Upper lobe of left lung (tissue), 6 donors: ENCODE measurements around the gene PTPRD. TPM values are rescaled to one million over a fixed set of nuclear protein-coding genes. Genes with fewer than 3 reads are reported as not detected.
"Not testable (repeated sequence)": the region's sequence is repeated elsewhere in the genome, so short reads cannot be mapped to it uniquely, and the experiment has no call there.

Experiments
- ATAC-seq, 2 donors: fragments of 200-7000 bp; cut with Tn5 transposase; one replicate each; pipeline ENCODE4 v1.9.1; 2022; ENCODE audit warnings: mild to moderate bottlenecking in 2 of 2, moderate library complexity in 2 of 2; ENCODE audit not compliant: low FRiP score in 2 of 2
- DNase-seq, 2 donors: peaks; one replicate each; pipeline ENCODE4 v3.0.0-alpha.2; 2019 to 2020
- H3K27ac ChIP-seq, 4 donors: fragments of 200-600 bp; sonication (generic); one replicate each; pipeline ENCODE4 v1.5.1; 2016 to 2019
- H3K27me3 ChIP-seq, 4 donors: fragments of 200-600 bp; sonication (generic); one replicate each; pipeline ENCODE4 v1.5.1; 2017 to 2019
- H3K36me3 ChIP-seq, 4 donors: fragments of 200-600 bp; sonication (generic); one replicate each; pipeline ENCODE4 v1.5.1; 2016 to 2019
- H3K4me1 ChIP-seq, 4 donors: fragments of 200-600 bp; sonication (generic); one replicate each; pipeline ENCODE4 v1.5.1; 2018 to 2019
- H3K4me3 ChIP-seq, 4 donors: fragments of 200-600 bp; sonication (generic); one replicate each; pipeline ENCODE4 v1.5.1; 2017 to 2019; ENCODE audit warnings: mild to moderate bottlenecking in 2 of 4, moderate library complexity in 1 of 4
- H3K9me3 ChIP-seq, 4 donors: fragments of 200-600 bp; sonication (generic); one replicate each; pipeline ENCODE4 v1.5.1; 2018 to 2019
- CTCF ChIP-seq, 6 experiments: fragments of 450-650 bp in 4 of 6; fragments of 200-600 bp in 2 of 6; sonication (generic) in 2 of 6; IDR thresholded peaks; one replicate each; pipeline ENCODE4 v1.5.1; 2016 to 2019; ENCODE audit warnings: antibody characterized with exemption in 6 of 6
- EP300 ChIP-seq, 4 donors: sonication (generic); formaldehyde crosslinking; IDR thresholded peaks; one replicate each; pipeline ENCODE4 v1.5.1; 2017; ENCODE audit warnings: antibody characterized with exemption in 4 of 4, control low read depth in 2 of 4
- POLR2A ChIP-seq, 4 donors: fragments of 450-650 bp; IDR thresholded peaks; one replicate each; pipeline ENCODE4 v1.5.1; 2016 to 2017; ENCODE audit warnings: antibody characterized with exemption in 4 of 4, mild to moderate bottlenecking in 2 of 4
- POLR2AphosphoS5 ChIP-seq, 2 donors: sonication (generic); formaldehyde crosslinking; IDR thresholded peaks; one replicate each; pipeline ENCODE4 v1.5.1; 2017; ENCODE audit warnings: antibody characterized with exemption in 2 of 2
- WGBS, 2 donors: methylation state at CpG; one replicate each; pipeline ENCODE4 v1.1.5; 2017 to 2018; 5-methylcytosine and 5-hydroxymethylcytosine counted together
- total RNA-seq, 6 donors: library from RNA; depleted of rRNA in 4 of 6; stranded (reverse); fragments of >200 nt in 4 of 6; gene quantifications; one replicate each; pipeline versions ENCODE4 v1.1.0 to v1.2.1, GENCODE V29; 2016 to 2021
- donor health status: DM: no; HTN: no; CAD: no; lungs with moderate emphysema.
- donor health status: DM: no; HTN: yes; CAD: no; lungs with severe emphysema.

Gene PTPRD
- total RNA-seq, 6 donors from 2014 or later: 7.4 to 46.1 (median 14.5) TPM

GRCh38 chr9:9045572-9045971, 1567.2 kb downstream of the PTPRD start:
- Histone ChIP-seq H3K9me3 (no peaks in the 10 kb centered on the region), H3K4me3 (no peak overlapping the region), H3K4me1 (no peaks in the 10 kb centered on the region), H3K27me3 (no peaks in the 10 kb centered on the region), H3K27ac (no peak overlapping the region), H3K36me3 (no peaks in the 10 kb centered on the region)
- no peak for ATAC-seq
- no peak for TF ChIP-seq EP300 (IDR thresholded peaks at IDR 0.05)
- no peak for TF ChIP-seq POLR2A (IDR thresholded peaks at IDR 0.05)
- 56 to 66% methylated on average over 2 of the region's 2 CpGs for WGBS, 2 donors
- no peak for DNase-seq

DNA sequence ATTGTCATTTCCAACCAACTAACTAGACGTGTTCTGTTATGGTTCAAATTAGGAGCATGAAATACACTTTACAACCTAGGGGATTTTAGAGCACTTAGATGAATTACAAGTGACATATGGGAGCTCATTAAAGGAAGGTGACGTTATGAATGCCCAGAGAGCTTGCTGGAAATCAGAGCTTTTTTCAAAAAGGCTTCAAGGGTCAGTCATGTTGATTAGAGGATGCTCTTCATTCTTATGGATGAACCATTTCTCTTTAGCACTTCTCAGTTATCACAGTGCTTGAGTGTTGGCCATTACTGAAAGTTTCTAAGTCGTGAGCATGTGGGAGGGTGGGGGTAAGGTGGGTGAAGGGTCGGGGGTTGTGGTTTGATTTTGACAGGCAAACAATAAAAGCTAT, 1567.7 kb downstream of the PTPRD start:
- Histone ChIP-seq H3K9me3 (no peaks in the 10 kb centered on the region), H3K4me3 (no peak overlapping the region), H3K27ac (no peak overlapping the region), H3K27me3 (no peaks in the 10 kb centered on the region), H3K4me1 (no peaks in the 10 kb centered on the region), H3K36me3 (no peaks in the 10 kb centered on the region)
- DNase-seq: no peak
- WGBS, 2 donors: 52 to 70% methylated on average over 4 of the region's 4 CpGs
- TF ChIP-seq EP300 (IDR thresholded peaks at IDR 0.05) (no peak), POLR2AphosphoS5 (IDR thresholded peaks at IDR 0.05) (no peak), POLR2A (IDR thresholded peaks at IDR 0.05) (no peak), CTCF (IDR thresholded peaks at IDR 0.05) (no peak)
- ATAC-seq: no peak

GRCh38 chr9:9043788-9044187, 1569.0 kb downstream of the PTPRD start:
- not testable (repeated sequence) for H3K9me3 ChIP-seq, H3K27me3 ChIP-seq, DNase-seq, ATAC-seq, H3K4me1 ChIP-seq, H3K4me3 ChIP-seq, H3K36me3 ChIP-seq, H3K27ac ChIP-seq
- WGBS, 2 donors: 93 to 96% methylated on average over 2 to 3 of the region's 3 CpGs

DNA sequence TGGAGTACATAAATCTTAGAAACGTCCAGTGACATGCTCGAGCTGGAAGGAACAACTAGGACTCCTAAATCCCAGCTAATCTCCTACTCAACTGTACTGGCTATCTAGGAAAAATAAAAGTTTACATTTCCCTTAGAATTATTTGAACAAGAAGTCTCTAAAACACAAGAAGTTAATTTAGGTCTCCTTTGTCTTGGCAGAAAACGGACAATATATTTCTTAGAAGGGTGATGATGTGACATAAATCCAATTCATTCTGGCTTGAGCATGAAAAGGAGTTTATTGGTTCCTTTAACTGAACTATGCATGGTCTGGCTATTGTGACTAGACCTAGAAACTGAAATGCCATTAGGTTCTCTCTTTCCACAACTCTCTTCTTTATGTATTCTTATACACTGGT, 1571.0 kb downstream of the PTPRD start:
- Histone ChIP-seq H3K36me3 (no peaks in the 10 kb centered on the region), H3K9me3 (no peaks in the 10 kb centered on the region), H3K4me1 (no peaks in the 10 kb centered on the region), H3K4me3 (no peak overlapping the region), H3K27ac (no peak overlapping the region), H3K27me3 (no peaks in the 10 kb centered on the region)
- ATAC-seq (no peak), DNase-seq (no peak)
- WGBS, 2 donors: 74 to 80% methylated on average over 3 of the region's 3 CpGs
- TF ChIP-seq POLR2AphosphoS5 (IDR thresholded peaks at IDR 0.05) (no peak), CTCF (IDR thresholded peaks at IDR 0.05) (no peak), POLR2A (IDR thresholded peaks at IDR 0.05) (no peak), EP300 (IDR thresholded peaks at IDR 0.05) (no peak)

DNA sequence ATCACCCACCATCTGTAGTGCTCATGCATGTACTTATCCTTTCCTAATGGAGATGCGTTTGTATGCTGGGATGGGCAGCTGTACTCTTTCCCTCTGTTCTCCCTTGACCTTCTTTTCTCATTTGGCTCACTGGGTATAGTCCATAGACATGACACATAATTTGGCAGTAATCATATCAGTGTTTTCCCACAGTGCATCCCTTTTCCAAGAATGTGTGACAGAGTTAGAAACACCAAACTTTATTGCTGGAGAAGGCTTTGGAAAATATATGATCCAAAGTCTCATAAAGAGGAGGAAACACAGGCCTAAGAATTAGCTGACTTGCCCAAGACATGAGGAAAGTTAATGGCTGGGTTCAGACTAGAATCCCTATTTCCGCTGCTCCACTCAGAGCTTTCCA, 1579.8 kb downstream of the PTPRD start:
- Histone ChIP-seq H3K36me3 (no peaks in the 10 kb centered on the region), H3K4me1 (no peaks in the 10 kb centered on the region), H3K9me3 (no peaks in the 10 kb centered on the region), H3K4me3 (no peak overlapping the region), H3K27me3 (no peaks in the 10 kb centered on the region), H3K27ac (no peak overlapping the region)
- ATAC-seq (peak in 1 of 2 donors; percentile 35), DNase-seq (no peak)
- TF ChIP-seq POLR2A (IDR thresholded peaks at IDR 0.05) (no peak), POLR2AphosphoS5 (IDR thresholded peaks at IDR 0.05) (no peak), CTCF (IDR thresholded peaks at IDR 0.05) (no peak), EP300 (IDR thresholded peaks at IDR 0.05) (no peak)
- WGBS, 2 donors: 78 to 81% methylated on average over 2 of the region's 2 CpGs

DNA sequence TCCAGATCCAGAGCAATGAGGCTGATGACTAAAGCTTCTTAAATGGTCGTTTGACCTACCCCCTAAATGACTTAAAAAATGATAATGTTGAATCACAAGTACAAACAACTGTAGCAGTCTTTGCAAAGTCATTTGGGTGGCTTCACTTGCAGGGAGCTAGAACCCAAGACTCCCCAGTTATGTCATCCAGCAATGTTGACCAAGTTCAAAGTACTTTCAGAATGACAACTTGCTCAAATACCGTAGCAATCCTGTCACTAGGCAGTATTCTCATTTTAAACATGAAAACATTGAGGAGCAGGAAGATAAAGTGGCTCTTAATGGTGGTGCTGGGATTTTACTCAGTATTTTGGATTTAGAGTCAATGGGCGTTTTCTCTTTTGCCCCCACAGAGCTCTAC, 1596.2 kb downstream of the PTPRD start:
- DNase-seq (no peak), ATAC-seq (no peak)
- no peak overlapping the region for H3K4me3 ChIP-seq
- 74 to 78% methylated on average over 3 of the region's 3 CpGs for WGBS, 2 donors
- H3K9me3 ChIP-seq: no peaks in the 10 kb centered on the region
- no peaks in the 10 kb centered on the region for H3K27me3 ChIP-seq
- TF ChIP-seq EP300 (IDR thresholded peaks at IDR 0.05) (no peak), CTCF (IDR thresholded peaks at IDR 0.05) (no peak), POLR2AphosphoS5 (IDR thresholded peaks at IDR 0.05) (no peak), POLR2A (IDR thresholded peaks at IDR 0.05) (no peak)
- no peak overlapping the region for H3K27ac ChIP-seq
- no peaks in the 10 kb centered on the region for H3K4me1 ChIP-seq
- H3K36me3 ChIP-seq: no peaks in the 10 kb centered on the region
